Measurements from ENCODE around the gene TEX30. TPM values are rescaled to one million over a fixed set of nuclear protein-coding genes. Genes with fewer than 3 reads are reported as not detected.

Gene TEX30
- total RNA-seq, 2 experiments from 2014 or later: 4.6 to 6.3 TPM

DNA sequence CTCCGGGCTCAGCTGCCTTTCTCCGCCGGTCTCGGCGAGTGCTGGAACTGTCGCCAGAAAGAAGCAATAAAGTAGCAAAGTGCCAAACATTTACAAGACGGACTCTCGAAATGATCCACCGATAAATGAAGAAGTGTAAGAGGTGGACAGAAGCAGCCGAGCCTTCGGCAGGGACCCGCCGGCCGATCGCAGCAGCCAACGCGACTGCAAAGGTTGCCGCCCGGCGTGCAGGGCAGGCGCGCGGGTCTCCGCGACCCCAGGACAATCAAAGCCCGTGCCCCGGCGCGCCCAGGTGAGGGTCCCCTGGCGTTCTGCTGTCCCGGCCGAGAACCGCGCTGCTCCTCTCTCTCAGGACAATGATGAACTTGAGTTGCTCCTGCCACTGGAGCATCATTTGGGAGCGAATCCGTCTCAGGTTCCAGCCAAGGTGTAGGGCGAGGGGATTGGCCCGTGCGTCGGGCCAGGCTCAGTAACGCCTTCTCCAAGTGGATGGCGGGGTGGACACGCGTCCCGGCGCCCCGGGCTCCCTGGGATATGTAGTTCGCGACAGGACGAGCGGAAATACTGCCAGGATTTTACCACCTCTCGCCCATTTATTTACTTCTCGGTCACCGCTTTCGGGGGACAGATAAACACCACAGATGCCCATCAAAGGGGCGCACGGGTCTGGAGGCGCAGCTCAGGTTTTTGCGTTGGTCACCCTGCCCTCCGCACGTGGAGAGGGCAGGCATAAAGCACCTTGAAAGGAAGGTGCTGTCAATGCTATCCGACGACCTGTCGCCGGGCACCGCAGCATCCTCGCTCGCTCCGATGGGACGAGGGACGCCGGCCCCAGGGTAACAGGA lies 25.2 kb upstream of the TEX30 start, which contains the start of the genes BIVM and POGLUT2:
Gene BIVM, plus strand, starts transcription at position 539 of the 845 bp plus-strand sequence. CDS start 8,149 bp downstream, outside the sequence.
Gene POGLUT2, minus strand, starts transcription at position 396 of the 845 bp plus-strand sequence. Its CDS starts 306 bp downstream, at position 90.
- Histone ChIP-seq H3K27me3 (ENCODE audit: control insufficient read depth in 1 of 2, insufficient read depth in 2 of 2, low read length in 2 of 2) (peaks cover 6 to 18% of the 10 kb centered on the region in 2 experiments), H3K4me1 (ENCODE audit: insufficient read depth, low read length) (peaks cover 31% of the 10 kb centered on the region), H3K4me3 (ENCODE audit: low read length) (peak within 1 kb of the TSS; percentile 77), H3K36me3 (ENCODE audit: insufficient read depth, low read length) (no peaks in the 10 kb centered on the region), H3K9me3 (ENCODE audit: control insufficient read depth in 1 of 2, insufficient read depth in 1 of 2, low read length in 2 of 2) (no peaks in the 10 kb centered on the region), H3K27ac (ENCODE audit: low read depth in 1 of 2, low read length in 2 of 2) (no peak within 1 kb of the TSS)
- ChIA-PET POLR2A (interaction anchor here (2.1 to 3.7 kb wide), 4 partner anchors 25 to 207 kb away, joined by 10 to 35 read pairs (median 17); partner anchors contain the start of genes ERCC5, TEX30 and TPP2), CTCF (interaction anchor here (0.9 to 2.1 kb wide), 2 partner anchors 41 to 48 kb away, joined by 3 to 18 read pairs; partner anchors contain the start of gene ERCC5)
- ATAC-seq (ENCODE audit: poor library complexity) (peak; percentile 83), DNase-seq (peak; percentile 22 to 84 (median 58))
- peak within 1 kb of the TSS; percentile 63 for H3K27ac Mint-ChIP-seq
- peaks cover 29% of the 10 kb centered on the region for H3K27me3 Mint-ChIP-seq
- intact Hi-C loops (cut with DNase I, micrococcal nuclease): loop anchor here in 1 of 2 experiments (2.0 kb wide), 1 partner anchor 18 kb away; no protein-coding TSS in a partner anchor
- no peaks in the 10 kb centered on the region for H3K36me3 Mint-ChIP-seq (ENCODE audit: low read depth)
- peaks cover 29% of the 10 kb centered on the region for H3K4me1 Mint-ChIP-seq (ENCODE audit: low read depth)
- no peaks in the 10 kb centered on the region for H3K9me3 Mint-ChIP-seq
- H3K4me3 Mint-ChIP-seq: peak within 1 kb of the TSS; percentile 94
- TF ChIP-seq, protein P1, sequence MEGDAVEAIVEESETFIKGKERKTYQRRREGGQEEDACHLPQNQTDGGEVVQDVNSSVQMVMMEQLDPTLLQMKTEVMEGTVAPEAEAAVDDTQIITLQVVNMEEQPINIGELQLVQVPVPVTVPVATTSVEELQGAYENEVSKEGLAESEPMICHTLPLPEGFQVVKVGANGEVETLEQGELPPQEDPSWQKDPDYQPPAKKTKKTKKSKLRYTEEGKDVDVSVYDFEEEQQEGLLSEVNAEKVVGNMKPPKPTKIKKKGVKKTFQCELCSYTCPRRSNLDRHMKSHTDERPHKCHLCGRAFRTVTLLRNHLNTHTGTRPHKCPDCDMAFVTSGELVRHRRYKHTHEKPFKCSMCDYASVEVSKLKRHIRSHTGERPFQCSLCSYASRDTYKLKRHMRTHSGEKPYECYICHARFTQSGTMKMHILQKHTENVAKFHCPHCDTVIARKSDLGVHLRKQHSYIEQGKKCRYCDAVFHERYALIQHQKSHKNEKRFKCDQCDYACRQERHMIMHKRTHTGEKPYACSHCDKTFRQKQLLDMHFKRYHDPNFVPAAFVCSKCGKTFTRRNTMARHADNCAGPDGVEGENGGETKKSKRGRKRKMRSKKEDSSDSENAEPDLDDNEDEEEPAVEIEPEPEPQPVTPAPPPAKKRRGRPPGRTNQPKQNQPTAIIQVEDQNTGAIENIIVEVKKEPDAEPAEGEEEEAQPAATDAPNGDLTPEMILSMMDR (IDR thresholded peaks at IDR 0.05): no peak

DNA sequence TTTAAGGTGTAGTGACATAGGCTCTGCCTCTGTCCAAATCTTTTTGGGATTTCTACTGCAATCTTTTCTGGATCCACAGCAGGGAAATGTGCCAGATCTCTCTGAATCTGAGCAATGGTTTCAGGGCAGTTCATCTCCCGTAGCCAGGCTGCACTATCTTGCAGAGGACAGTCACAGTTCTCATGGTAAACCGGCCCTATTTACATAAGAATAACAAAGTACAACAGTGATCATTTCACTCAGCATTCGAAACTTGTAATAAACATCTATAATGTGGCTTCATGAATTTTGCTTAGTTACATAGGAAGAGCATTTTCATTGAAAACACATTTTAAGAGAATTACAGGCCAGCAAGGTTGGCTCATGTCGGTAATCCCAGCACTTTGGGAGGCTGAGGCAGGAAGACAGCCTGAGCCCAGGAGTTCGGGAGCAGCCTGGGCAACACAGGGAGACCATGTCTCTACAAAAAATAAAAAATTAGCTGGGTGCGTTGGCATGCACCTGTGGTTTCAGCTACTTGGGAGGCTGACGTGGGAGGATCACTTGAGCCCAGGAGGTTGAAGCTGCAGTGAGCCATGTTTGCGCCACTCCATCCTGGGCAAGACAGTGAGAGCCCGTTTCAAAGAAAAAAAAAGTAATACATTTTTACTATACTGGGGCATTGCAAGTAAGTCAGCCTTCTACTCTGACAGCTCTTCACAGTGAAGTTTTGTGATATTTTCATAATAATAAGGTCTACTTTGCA lies 20.2 kb upstream of the TEX30 start:
- Mint-ChIP-seq H3K4me3 (no peak overlapping the region), H3K27me3 (peaks cover 28% of the 10 kb centered on the region), H3K9me3 (no peaks in the 10 kb centered on the region), H3K36me3 (ENCODE audit: low read depth) (no peaks in the 10 kb centered on the region), H3K4me1 (ENCODE audit: low read depth) (peaks cover 8% of the 10 kb centered on the region), H3K27ac (no peak overlapping the region)
- intact Hi-C loops (cut with DNase I, micrococcal nuclease): no loop called here
- Histone ChIP-seq H3K27ac (ENCODE audit: low read depth in 1 of 2, low read length in 2 of 2) (no peak overlapping the region), H3K4me3 (ENCODE audit: low read length) (no peak overlapping the region), H3K9me3 (ENCODE audit: control insufficient read depth in 1 of 2, insufficient read depth in 1 of 2, low read length in 2 of 2) (no peaks in the 10 kb centered on the region), H3K36me3 (ENCODE audit: insufficient read depth, low read length) (no peaks in the 10 kb centered on the region), H3K27me3 (ENCODE audit: control insufficient read depth in 1 of 2, insufficient read depth in 2 of 2, low read length in 2 of 2) (peaks cover 3 to 12% of the 10 kb centered on the region in 2 experiments), H3K4me1 (ENCODE audit: insufficient read depth, low read length) (peaks cover 6% of the 10 kb centered on the region)
- DNase-seq (no peak), ATAC-seq (ENCODE audit: poor library complexity) (no peak)
- ChIA-PET CTCF (no interaction called here), POLR2A (no interaction called here)
- TF ChIP-seq, protein P1 (IDR thresholded peaks at IDR 0.05): no peak

DNA sequence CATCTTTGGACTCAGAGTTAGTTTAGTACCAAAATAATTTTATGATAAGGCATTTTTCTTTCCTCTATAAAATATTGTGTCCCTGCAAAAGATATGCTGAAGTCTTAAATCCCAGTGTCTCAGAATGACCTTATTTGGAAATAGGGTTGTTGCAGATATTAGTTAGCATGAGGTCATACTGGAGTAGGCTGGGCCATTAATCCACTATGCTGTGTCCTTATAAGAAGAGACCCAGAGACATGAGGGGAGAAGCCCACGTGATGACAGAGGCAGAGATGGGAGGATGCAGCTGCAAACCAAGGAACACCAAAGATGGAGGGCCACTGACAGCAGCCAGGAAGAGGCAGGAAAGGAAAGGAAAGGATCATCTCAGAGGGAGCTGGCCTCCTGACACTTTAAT lies 18.8 kb upstream of the TEX30 start:
- Mint-ChIP-seq H3K9me3 (no peaks in the 10 kb centered on the region), H3K4me3 (no peak overlapping the region), H3K4me1 (ENCODE audit: low read depth) (no peaks in the 10 kb centered on the region), H3K27me3 (peaks cover 15% of the 10 kb centered on the region), H3K36me3 (ENCODE audit: low read depth) (no peaks in the 10 kb centered on the region), H3K27ac (no peak overlapping the region)
- Histone ChIP-seq H3K4me1 (ENCODE audit: insufficient read depth, low read length) (no peaks in the 10 kb centered on the region), H3K36me3 (ENCODE audit: insufficient read depth, low read length) (no peaks in the 10 kb centered on the region), H3K4me3 (ENCODE audit: low read length) (no peak overlapping the region), H3K27me3 (ENCODE audit: control insufficient read depth in 1 of 2, insufficient read depth in 2 of 2, low read length in 2 of 2) (no peaks in the 10 kb centered on the region), H3K27ac (ENCODE audit: low read depth in 1 of 2, low read length in 2 of 2) (no peak overlapping the region), H3K9me3 (ENCODE audit: control insufficient read depth in 1 of 2, insufficient read depth in 1 of 2, low read length in 2 of 2) (no peaks in the 10 kb centered on the region)
- intact Hi-C loops (cut with DNase I, micrococcal nuclease): no loop called here
- ChIA-PET CTCF (no interaction called here), POLR2A (interaction anchor here (0.6 kb wide), 1 partner anchor 391 kb away, joined by 3 read pairs; no protein-coding TSS in a partner anchor)
- no peak for DNase-seq
- TF ChIP-seq, protein P1 (IDR thresholded peaks at IDR 0.05): no peak
- ATAC-seq (ENCODE audit: poor library complexity): no peak

Data from CD4-positive, alpha-beta T cell (primary cell).